IPS-18c (cell line): ENCODE measurements around the gene ANKRD33B.
"Not testable (repeated sequence)": the region's sequence is repeated elsewhere in the genome, so short reads cannot be mapped to it uniquely, and the experiment has no call there.

Experiments used
- H3K4me3 ChIP-seq: 2 replicates; pipeline ENCODE4 v1.7.0; 2013; ENCODE audit warnings: low read depth, mild to moderate bottlenecking, low read length, moderate library complexity; ENCODE audit not compliant: insufficient read depth
- H3K9me3 ChIP-seq: one replicate; pipeline ENCODE4 v1.6.1; 2013; ENCODE audit warnings: mild to moderate bottlenecking, low read length, moderate library complexity; ENCODE audit not compliant: control insufficient read depth, insufficient read depth

Gene ANKRD33B

DNA sequence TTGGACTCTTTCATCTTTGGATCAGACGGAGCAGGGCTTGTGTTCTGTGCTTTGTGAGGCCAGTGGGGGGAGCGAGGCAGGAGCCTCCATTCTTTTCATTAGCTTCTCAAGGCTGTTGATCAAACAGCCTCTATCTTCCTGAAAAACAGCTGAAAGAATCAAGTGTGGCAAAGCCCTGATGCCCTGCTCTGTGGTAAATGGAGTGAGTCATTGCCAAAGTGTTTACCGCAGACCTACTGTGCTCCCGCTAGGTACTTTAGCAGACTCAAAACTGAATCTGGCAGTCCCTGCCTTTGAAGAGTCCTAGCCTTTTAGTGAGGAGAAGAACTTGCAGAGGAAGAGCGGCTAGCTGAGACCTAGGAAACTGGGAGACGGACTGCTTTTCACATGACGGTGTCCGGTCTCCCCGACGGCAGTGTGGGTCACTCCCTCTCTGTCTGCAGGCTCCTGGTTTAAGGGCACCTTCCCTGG, 3.3 kb downstream of the ANKRD33B start:
- Histone ChIP-seq H3K9me3 (peaks cover 4% of the 10 kb centered on the region), H3K4me3 (no peak overlapping the region)

DNA sequence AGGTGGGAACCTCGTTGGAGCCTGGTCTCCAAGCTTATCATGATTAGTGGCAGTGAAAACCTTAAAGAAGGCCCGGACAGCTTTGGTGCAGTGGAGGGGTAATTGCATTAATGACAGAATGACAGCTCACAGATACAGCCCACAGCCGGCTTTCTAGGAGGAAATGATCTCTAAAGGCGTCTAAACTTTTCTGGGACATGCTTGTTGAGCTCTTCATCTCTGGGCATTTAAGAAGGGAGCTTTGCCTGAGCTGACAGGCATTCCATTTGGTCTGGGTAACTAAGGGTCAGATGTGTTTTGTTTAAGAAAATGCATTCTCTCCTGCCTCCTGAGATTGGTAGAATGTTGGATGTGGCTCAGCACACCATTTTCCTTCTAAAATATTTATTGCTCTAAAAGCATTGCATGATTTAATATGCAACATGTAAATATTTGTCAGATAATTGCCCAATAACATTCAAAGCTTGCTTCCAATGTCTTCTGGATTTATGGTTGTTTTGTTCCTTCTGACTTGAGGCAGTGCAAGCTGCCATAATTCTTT, 4.0 kb downstream of the ANKRD33B start:
- peaks cover 4% of the 10 kb centered on the region for H3K9me3 ChIP-seq
- H3K4me3 ChIP-seq: no peak overlapping the region

DNA sequence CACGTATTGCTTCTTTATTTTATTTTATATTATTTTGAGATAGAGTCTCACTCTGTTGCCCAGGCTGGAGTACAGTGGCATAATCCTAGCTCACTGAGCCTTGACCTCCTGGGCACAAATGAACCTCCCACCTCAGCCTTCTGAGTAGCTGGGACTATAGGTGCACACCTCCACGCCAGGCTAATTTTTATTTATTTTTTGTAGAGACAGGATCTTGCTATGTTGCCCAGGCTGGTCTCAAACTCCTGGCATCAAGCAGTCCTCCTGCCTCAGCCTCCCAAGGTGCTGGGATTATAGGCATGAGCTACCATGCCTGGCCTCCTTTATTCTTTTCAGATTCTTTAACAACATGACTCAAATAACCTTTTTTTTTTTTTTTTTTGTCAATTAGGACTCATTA, 6.7 kb downstream of the ANKRD33B start:
- H3K9me3 ChIP-seq, H3K4me3 ChIP-seq: not testable (repeated sequence)

DNA sequence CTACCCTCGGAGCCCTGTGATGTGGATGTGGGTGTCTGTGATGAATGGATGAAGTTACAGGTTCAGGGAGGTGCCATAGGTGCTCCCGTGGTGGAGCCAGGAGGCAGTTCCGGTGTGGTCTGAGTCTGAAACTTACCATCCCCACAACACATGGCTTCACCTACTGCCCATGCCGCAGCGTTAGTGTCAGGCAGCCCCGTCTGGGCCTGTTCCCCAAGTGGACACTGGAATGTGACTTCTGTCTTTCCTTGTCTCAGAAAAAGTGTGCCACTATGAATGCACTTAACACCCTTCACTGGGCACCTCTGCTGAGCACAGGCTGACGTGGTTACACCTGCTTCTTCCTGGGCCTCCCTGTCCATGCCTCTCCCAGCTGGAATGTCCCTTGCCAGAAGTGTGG, 8.6 kb downstream of the ANKRD33B start:
- no peaks in the 10 kb centered on the region for H3K9me3 ChIP-seq
- H3K4me3 ChIP-seq: no peak overlapping the region

DNA sequence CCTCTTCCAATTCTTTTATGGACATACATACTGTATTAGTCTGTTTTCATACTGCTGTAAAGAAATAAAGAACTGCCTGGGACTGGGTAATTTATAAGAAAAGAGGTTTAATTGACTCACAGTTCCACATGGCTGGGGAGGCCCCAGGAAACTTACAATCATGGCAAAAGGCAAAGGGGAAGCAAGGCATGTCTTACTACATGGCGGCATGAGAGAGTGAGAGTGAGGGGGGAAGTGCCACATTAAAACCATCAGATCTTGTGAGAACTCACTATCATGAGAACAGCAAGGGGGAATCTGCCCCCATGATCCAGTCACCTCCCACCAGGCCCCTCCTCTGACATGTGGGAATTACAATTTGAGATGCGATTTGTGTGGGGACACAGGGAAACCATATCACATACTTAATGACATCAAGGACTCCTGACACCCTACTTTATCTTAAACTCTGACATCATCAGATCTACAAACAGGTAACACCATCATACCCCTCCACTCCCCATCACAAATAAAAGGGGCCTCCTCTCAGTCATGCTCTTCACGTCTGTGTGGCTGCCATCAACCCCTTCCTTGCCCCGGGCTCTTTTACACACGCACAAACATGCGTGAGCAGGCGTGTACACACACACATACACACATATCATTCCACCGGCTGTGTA, 9.7 kb downstream of the ANKRD33B start:
- no peaks in the 10 kb centered on the region for H3K9me3 ChIP-seq
- no peak overlapping the region for H3K4me3 ChIP-seq

DNA sequence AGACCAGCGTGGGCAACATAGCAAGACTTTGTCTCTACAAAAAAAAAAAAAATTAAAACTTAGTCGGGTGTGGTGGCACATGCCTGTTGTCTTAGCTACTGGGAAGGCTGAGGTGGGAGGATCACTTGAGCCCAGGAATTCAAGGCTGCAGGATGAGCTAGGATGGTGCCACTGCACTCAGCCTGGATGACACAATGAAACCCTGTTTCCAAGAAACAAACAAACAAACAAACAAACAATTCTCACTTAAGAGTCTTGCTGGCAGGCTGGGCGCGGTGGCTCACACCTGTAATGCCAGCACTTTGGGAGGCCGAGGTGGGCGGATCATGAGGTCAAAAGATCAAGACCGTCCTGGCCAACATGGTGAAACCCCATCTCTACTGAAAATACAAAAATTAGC, 11.0 kb downstream of the ANKRD33B start:
- H3K4me3 ChIP-seq, H3K9me3 ChIP-seq: not testable (repeated sequence)

DNA sequence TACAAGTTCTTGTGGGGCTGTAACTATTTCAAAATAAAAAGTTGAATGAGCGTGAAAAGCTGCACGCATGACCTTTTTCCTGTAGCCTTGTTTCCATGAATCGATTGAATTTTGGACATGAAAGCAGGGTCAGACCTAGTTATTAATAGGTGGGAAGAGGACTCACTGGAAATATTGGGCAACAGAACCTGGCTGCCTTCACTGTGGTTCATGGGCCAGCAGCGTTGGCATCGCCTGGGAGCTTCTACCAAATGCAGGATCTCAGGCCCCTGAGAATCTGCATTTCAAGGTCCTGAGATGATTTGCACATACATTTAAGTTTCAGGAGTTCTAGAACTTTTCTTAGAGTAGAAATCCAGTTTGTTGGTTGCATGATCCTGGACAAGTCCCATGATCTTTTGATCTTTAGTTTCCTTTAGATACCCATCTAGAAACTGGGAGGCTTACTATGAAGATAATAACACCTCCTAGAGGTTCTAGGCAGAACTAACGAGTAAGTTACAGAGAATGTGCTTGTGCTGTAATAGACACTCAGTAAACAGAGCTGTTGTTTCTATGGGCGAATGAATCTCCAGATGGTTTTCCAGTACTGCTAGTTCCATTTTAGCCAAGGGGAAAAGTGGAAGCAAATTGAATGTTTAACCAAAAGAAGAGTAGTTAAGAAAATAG, 12.4 kb downstream of the ANKRD33B start:
- Histone ChIP-seq H3K9me3 (no peaks in the 10 kb centered on the region), H3K4me3 (no peak overlapping the region)

DNA sequence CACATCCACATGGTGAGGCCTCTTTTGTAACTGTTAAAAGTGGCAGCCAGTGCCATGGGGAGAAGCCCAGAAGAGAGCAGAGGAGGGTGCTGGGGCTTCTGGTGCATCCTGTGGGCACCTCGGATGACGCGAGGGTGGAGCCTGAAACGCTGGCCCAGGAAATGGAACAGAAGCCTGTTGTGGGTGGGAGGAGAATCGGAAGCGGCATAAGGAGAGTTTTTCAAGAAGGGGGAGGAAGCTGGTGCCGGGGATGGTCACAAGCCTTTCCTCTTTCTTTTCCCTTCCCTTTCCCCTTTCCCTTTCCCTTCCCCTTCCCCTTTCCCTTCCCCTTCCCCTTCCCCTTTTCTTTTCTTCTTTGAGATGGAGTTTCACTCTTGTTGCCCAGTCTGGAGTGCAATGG, 12.9 kb downstream of the ANKRD33B start:
- no peak overlapping the region for H3K4me3 ChIP-seq
- no peaks in the 10 kb centered on the region for H3K9me3 ChIP-seq

DNA sequence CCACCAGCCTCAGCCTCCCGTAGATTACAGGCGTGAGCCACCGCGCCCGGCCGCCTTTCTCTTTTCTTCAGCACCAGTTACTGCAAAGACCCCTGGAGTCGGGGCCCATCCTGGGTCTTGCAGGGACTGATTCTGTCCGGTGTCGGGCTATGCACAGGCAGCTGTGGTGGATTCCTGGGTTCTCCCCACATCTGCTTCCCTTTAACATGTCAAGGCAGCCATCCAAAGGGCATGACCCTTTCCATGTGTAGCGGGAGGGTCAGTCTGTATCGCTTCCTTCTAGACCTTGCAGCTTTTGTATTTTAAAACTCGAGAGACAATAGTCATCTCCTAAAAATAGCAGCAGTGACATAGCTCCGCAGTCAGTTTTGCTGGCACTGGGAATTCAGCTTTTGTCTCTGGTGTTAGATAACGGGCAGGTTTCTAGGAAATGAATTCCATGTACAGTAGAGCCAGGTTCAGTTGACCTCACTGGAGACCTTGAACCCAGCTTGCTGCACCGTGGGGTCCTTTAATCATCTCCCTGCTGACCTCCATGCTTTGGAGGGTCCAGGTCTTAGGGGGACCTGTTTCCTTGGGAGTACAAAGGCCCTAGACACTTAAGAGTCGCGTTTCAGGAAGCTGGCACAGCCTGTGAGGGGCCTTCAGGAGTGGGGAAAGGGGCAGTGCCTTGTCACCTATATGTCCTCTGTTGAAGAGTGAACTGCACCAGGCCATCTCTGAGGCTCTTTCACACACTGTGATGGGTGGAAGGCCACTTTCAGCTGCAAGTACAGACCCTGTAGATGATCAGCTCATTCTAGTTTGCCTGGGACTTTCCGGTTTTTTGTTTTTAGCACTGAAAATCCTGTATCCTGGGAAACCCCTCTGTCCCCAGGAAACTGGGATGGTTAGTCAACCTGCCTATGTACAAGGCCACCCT, 13.8 kb downstream of the ANKRD33B start:
- H3K4me3 ChIP-seq: no peak overlapping the region
- no peaks in the 10 kb centered on the region for H3K9me3 ChIP-seq

DNA sequence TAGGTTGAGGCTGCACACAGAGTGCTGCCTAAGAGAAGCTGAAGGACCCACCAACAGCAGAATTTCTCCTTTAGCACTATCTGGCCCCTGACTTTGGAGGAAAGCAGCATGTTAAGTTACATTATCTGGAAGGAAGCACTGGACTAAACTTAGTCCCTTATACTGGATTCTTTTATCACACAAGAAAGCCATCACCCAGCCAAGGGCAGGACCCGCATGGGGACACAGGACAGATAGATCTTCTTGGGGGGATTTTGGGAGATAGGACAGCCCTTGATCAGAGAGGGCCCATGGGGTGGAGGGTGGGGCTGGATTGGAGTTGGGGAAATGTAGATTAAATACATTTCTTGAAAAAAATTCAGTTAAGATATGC, 14.4 kb downstream of the ANKRD33B start:
- no peak overlapping the region for H3K4me3 ChIP-seq
- no peaks in the 10 kb centered on the region for H3K9me3 ChIP-seq

DNA sequence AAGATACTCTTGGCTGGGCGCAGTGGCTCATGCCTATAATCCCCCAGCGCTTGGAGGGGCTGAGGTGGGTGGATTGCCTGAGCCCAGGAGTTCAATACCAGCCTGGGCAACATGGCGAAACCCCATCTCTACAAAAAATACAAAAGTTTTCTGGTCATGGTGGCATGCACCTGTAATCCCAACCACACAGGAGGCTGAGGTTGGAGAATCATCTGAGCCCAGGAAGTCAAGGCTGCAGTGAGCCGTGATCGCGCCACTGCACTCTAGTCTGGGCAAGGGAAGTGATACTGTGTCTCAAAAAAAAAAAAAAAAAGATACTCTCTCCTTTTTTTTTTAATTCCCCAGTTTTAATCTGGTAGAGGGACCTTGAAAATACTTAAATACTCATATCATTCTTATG, 15.0 kb downstream of the ANKRD33B start:
- Histone ChIP-seq H3K4me3 (no peak overlapping the region), H3K9me3 (no peaks in the 10 kb centered on the region)

DNA sequence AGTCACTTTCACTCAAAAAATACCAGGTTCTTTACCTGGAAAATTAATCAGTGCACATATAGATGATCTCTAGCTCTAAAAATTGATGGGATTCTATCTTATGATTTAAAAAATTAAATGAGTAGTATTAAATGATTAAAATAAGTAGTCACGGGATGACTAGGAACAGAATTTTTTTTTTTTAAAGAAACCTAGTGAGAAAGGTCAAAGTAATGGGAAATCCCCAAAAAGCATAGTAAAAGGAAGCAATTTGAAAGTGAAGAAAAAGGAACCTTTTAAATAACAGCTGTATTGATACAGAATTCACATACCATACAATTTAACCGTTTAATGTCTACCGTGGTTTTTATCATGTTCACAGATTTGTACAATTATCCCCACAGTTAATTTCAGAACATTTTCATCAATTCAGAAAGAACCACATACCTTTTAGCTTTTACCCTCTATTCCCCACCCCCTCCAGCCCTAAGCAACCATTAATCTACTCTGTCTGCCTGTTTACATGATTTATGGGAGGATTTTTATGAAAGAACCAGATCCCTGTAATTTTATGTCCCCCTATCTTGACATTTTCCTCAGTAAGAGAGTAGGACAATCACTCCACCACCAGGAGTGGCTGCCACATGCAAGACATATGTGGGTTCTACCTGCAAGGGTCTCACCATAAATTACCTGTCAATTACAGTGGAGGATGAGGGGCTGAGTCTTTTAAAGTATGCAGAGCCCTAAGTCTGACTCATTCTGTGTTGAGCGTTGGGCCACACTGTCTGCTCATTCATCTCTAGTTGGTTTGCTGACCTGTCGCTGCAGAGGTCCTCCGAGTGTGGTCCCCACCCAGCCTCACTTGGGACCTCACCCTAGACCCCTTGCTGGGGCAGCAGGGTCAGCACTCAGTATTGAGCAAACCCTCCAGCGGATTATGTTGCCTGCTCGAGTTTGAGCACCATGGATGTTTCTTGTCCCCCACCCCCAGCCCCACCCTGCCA, 16.0 kb downstream of the ANKRD33B start:
- H3K4me3 ChIP-seq: no peak overlapping the region
- H3K9me3 ChIP-seq: no peaks in the 10 kb centered on the region

DNA sequence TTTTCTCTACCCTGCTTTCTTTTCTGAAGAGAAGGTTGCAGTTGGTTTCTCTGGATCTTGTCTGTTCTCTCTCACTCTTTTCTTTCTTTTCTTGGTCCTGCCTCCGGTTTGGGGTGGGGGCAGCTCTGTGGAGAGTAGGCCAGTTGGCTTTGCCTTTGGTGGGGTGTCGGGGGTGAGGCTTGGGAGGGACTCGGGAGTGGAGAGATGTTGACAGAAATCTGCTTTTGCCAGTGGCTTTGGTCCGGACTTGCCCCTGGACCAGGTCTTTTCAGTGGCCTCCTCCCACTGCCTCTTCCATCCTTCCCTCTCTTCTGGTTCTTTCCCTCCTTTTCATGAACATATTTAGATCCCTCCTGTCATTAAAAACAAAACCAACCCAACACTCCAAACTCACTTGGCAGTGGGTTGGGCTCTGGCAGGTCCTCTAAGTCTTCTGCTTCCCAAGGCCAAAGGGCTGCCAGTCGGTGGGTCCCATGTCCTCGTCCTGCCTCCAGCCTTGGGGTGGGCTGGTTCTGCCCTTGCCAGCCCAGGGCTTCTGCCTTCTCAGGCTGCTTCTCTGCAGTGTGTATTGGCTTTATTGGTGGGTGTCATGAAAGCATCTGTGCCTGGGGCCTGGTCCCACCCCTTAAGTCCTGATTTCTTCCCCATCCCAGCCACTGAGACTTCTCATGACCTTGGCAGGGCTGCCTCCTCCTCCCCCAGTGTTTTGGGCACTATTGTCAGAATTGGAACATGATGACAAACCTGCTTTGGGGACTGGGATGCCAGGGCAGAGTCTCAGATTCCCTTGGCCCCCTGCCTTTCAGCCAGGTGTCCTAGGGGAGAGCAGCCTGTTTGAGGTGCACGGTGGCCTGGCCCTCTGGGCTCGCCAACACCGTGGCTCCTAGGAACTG, 16.9 kb downstream of the ANKRD33B start:
- Histone ChIP-seq H3K4me3 (no peak overlapping the region), H3K9me3 (no peaks in the 10 kb centered on the region)

DNA sequence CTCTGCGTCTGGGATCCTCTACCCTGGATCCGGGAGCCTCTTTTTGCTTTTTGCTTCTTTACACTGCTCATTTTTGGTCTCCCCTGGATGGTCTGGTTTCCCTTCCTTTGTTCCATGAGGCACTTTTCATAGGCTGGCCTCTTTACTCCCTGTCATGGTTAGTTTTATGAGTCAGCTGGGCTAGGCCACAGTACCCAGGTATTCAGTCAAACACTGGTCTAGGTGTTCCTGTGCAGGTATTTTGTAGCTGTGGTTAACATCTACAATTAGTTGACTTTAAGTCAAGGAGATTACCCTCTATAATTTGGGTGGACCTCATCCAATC, 17.5 kb downstream of the ANKRD33B start:
- no peaks in the 10 kb centered on the region for H3K9me3 ChIP-seq
- H3K4me3 ChIP-seq: no peak overlapping the region

DNA sequence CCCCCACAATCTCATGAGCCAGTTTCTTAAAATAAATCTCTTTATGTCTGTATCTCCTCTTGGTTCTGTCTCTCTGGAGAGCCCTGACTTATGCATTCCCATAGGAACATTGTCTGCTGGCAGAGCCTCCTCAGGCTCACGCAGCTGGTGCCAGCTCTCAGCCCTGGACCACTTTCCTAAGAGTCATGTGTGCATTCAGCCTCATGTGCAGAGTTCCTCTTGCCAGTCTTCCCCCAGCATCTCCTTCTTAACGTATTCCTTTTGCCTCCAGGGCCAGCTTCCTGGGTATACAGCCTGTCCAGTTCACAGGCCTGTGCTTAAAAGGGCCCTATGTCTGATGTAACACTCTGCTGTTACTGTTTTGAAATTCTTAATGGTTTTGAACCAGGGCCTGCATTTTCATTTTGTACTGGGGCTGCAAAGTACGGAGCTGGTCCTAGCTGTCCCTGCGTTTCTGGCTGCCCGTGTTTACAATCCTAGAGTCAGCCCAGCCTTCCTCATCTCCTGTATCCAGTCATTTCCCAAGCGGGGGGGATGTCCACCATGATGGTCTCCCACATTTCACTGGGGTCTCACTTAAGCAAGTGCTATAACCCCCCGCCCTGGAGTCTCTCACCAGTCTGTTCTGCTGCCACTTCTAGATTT, 18.1 kb downstream of the ANKRD33B start:
- H3K4me3 ChIP-seq: no peak overlapping the region
- H3K9me3 ChIP-seq: no peaks in the 10 kb centered on the region

DNA sequence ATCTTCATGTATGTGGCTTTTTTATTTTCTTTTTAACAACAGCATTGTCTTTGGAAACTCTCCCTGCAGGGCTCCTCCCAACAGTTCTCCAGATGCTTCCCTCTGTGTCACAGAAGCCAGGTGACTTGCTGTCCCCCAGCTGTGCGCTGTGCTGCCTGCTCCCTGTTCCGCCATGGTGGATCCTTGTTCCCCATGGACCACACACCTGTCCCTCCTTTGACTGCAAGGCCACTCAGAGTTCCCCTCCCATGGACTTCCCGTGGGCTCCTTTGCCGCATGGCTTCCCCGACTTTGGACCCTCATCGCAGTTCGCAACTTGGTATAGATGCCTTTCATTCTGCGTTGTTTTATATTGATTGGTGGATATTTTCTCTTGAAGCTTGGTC, 18.6 kb downstream of the ANKRD33B start:
- no peak overlapping the region for H3K4me3 ChIP-seq

More for the DNA sequence above, 18.6 kb downstream of the ANKRD33B start:
- no peaks in the 10 kb centered on the region for H3K9me3 ChIP-seq
